ENCODE results near the gene LIMS2.

- TF ChIP-seq CTCF (IDR thresholded peaks at IDR 0.05) (no peak), POLR2A (IDR thresholded peaks at IDR 0.05) (no peak)
Observed at GRCh38 chr2:127653421-127654083, 21.8 kb downstream of the LIMS2 start.

Data from right lobe of liver (tissue), 4 donors.